Astrocyte (in vitro differentiated cells and primary cell): ENCODE measurements around the gene AGBL4. TPM values are rescaled to one million over a fixed set of nuclear protein-coding genes. Genes with fewer than 3 reads are reported as not detected.

Experiments
- DNase-seq: peaks from one replicate; pipeline ENCODE4 v3.0.0-alpha.2; 2010; ENCODE audit warnings: low read depth
- FAIRE-seq: peaks from 2 replicates; lab custom pipeline; 2011; peaks lifted over from hg19 to GRCh38; lab: Jason Lieb, UNC
- H2AFZ ChIP-seq: 2 replicates; pipeline ENCODE4 v1.6.0; 2012; ENCODE audit warnings: low read depth, low read length, inconsistent platforms
- H3K27ac ChIP-seq: 2 replicates; pipeline ENCODE4 v1.5.1; 2011; ENCODE audit warnings: low read depth, low read length, inconsistent platforms
- H3K27me3 ChIP-seq: 2 replicates; pipeline ENCODE4 v1.6.0; 2011; ENCODE audit warnings: low read length, inconsistent platforms; ENCODE audit not compliant: insufficient read depth
- H3K36me3 ChIP-seq: 2 replicates; pipeline ENCODE4 v1.5.1; 2011; ENCODE audit warnings: low read length, inconsistent platforms; ENCODE audit not compliant: insufficient read depth
- H3K4me1 ChIP-seq: 2 replicates; pipeline ENCODE4 v1.5.1; 2011; ENCODE audit warnings: low read length, inconsistent platforms; ENCODE audit not compliant: insufficient read depth
- H3K4me2 ChIP-seq: 2 replicates; pipeline ENCODE4 v1.6.0; 2012; ENCODE audit warnings: low read length, inconsistent platforms
- H3K4me3 ChIP-seq: 2 replicates; pipeline ENCODE4 v1.5.1; 2011; ENCODE audit warnings: low read depth, mild to moderate bottlenecking, low read length, inconsistent platforms; ENCODE audit not compliant: insufficient read depth
- H3K79me2 ChIP-seq: 2 replicates; pipeline ENCODE4 v1.6.0; 2012; ENCODE audit warnings: mild to moderate bottlenecking, low read length, inconsistent platforms; ENCODE audit not compliant: insufficient read depth
- H3K9ac ChIP-seq: 2 replicates; pipeline ENCODE4 v1.6.0; 2012; ENCODE audit warnings: mild to moderate bottlenecking, low read length, inconsistent platforms
- H3K9me3 ChIP-seq: 2 replicates; pipeline ENCODE4 v1.5.1; 2012; ENCODE audit warnings: low read depth, mild to moderate bottlenecking, low read length, inconsistent platforms; ENCODE audit not compliant: insufficient read depth
- H4K20me1 ChIP-seq: 2 replicates; pipeline ENCODE4 v1.6.0; 2012; ENCODE audit warnings: low read length, inconsistent platforms; ENCODE audit not compliant: insufficient read depth
- H3K27ac Mint-ChIP-seq: one replicate; pipeline ENCODE4 v1.8.0; 2021; ENCODE audit warnings: mild to moderate bottlenecking, mixed read lengths; ENCODE audit not compliant: unreplicated experiment
- H3K27me3 Mint-ChIP-seq: one replicate; pipeline ENCODE4 v1.8.0; 2021; ENCODE audit warnings: low read depth, mixed read lengths; ENCODE audit not compliant: unreplicated experiment
- H3K36me3 Mint-ChIP-seq: one replicate; pipeline ENCODE4 v1.8.0; 2021; ENCODE audit warnings: low read depth, mixed read lengths; ENCODE audit not compliant: unreplicated experiment
- H3K4me1 Mint-ChIP-seq: one replicate; pipeline ENCODE4 v1.8.0; 2021; ENCODE audit warnings: low read depth, mixed read lengths; ENCODE audit not compliant: unreplicated experiment
- H3K4me3 Mint-ChIP-seq: one replicate; pipeline ENCODE4 v1.8.0; 2021; ENCODE audit warnings: mild to moderate bottlenecking, moderate library complexity, mixed read lengths; ENCODE audit not compliant: unreplicated experiment
- H3K9me3 Mint-ChIP-seq: one replicate; pipeline ENCODE4 v1.8.0; 2021; ENCODE audit warnings: mild to moderate bottlenecking, mixed read lengths; ENCODE audit not compliant: unreplicated experiment
- CTCF ChIP-seq: IDR thresholded peaks from 2 replicates; pipeline ENCODE4 v1.5.1; 2011; ENCODE audit warnings: low read depth, mild to moderate bottlenecking, inconsistent platforms, low read length, moderate library complexity; ENCODE audit not compliant: insufficient read depth
- EZH2 ChIP-seq: IDR thresholded peaks from 2 replicates; pipeline ENCODE4 v1.6.1; 2012; ENCODE audit warnings: mild to moderate bottlenecking, low read length, inconsistent platforms; ENCODE audit not compliant: insufficient read depth
- total RNA-seq: library from RNA; stranded (reverse); gene quantifications from 2 replicates; pipeline ENCODE4 v1.2.1, GENCODE V29; 2021

AGBL4 gene
- total RNA-seq, 1 donor from 2014 or later = not detected

GRCh38 chr1:48556186-48556850, 1467.4 kb downstream of the AGBL4 start:
- Histone ChIP-seq H3K4me2 (no peak overlapping the region), H3K27me3 (no peaks in the 10 kb centered on the region), H3K27ac (no peak overlapping the region), H3K36me3 (no peaks in the 10 kb centered on the region), H3K4me3 (no peak overlapping the region), H4K20me1 (no peaks in the 10 kb centered on the region), H3K4me1 (no peaks in the 10 kb centered on the region), H3K79me2 (no peaks in the 10 kb centered on the region), H2AFZ (no peak overlapping the region), H3K9me3 (no peaks in the 10 kb centered on the region), H3K9ac (no peak overlapping the region)
- Mint-ChIP-seq H3K9me3 (no peaks in the 10 kb centered on the region), H3K4me3 (no peak overlapping the region), H3K36me3 (no peaks in the 10 kb centered on the region), H3K27me3 (peaks cover 20% of the 10 kb centered on the region), H3K4me1 (no peaks in the 10 kb centered on the region), H3K27ac (no peak overlapping the region)
- no peak for FAIRE-seq
- TF ChIP-seq CTCF = no peak
- no peak for TF ChIP-seq EZH2
- no peak for DNase-seq

GRCh38 chr1:48555271-48555670, 1468.5 kb downstream of the AGBL4 start:
- no peak overlapping the region for H2AFZ ChIP-seq
- H3K4me3 ChIP-seq = no peak overlapping the region
- H3K4me2 ChIP-seq = no peak overlapping the region
- H3K36me3 ChIP-seq = no peaks in the 10 kb centered on the region
- no peaks in the 10 kb centered on the region for H3K36me3 Mint-ChIP-seq
- H3K4me1 Mint-ChIP-seq = no peaks in the 10 kb centered on the region
- no peak overlapping the region for H3K27ac ChIP-seq
- FAIRE-seq = no peak
- no peak for TF ChIP-seq CTCF
- TF ChIP-seq EZH2 = no peak
- H3K4me1 ChIP-seq = no peaks in the 10 kb centered on the region
- H4K20me1 ChIP-seq = no peaks in the 10 kb centered on the region
- no peak for DNase-seq
- H3K27me3 ChIP-seq = no peaks in the 10 kb centered on the region
- no peaks in the 10 kb centered on the region for H3K79me2 ChIP-seq
- H3K27me3 Mint-ChIP-seq = peaks cover 23% of the 10 kb centered on the region
- no peaks in the 10 kb centered on the region for H3K9me3 Mint-ChIP-seq
- no peak overlapping the region for H3K4me3 Mint-ChIP-seq
- no peak overlapping the region for H3K27ac Mint-ChIP-seq
- no peak overlapping the region for H3K9ac ChIP-seq
- H3K9me3 ChIP-seq = no peaks in the 10 kb centered on the region

- TF ChIP-seq EZH2 (no peak), CTCF (no peak)
- no peaks in the 10 kb centered on the region for H3K4me1 ChIP-seq
- FAIRE-seq = no peak
- no peaks in the 10 kb centered on the region for H3K79me2 ChIP-seq
- Mint-ChIP-seq H3K9me3 (peaks cover 2% of the 10 kb centered on the region), H3K4me3 (no peak overlapping the region), H3K27me3 (peaks cover 21% of the 10 kb centered on the region), H3K36me3 (no peaks in the 10 kb centered on the region), H3K27ac (no peak overlapping the region), H3K4me1 (no peaks in the 10 kb centered on the region)
- no peaks in the 10 kb centered on the region for H3K36me3 ChIP-seq
- H4K20me1 ChIP-seq = no peaks in the 10 kb centered on the region
- no peaks in the 10 kb centered on the region for H3K27me3 ChIP-seq
- H3K27ac ChIP-seq = no peak overlapping the region
- no peak overlapping the region for H3K4me3 ChIP-seq
- H3K4me2 ChIP-seq = no peak overlapping the region
- H2AFZ ChIP-seq = no peak overlapping the region
- no peak for DNase-seq
- H3K9ac ChIP-seq = no peak overlapping the region
- no peaks in the 10 kb centered on the region for H3K9me3 ChIP-seq
Measured at GRCh38 chr1:48552903-48553606, 1470.7 kb downstream of the AGBL4 start.
